Activated T-cell treated with anti-CD3 and anti-CD28 coated beads, Interleukin-2, amount 50 U/mL, for 72 hours (primary cell): Measurements from ENCODE around the gene YOD1. TPM values are rescaled to one million over a fixed set of nuclear protein-coding genes. Genes with fewer than 3 reads are reported as not detected.

Source experiments
- ATAC-seq, 2 donors: fragments of 150-1000 bp; cut with Tn5 transposase; replicated peaks in 1 of 2; 2 replicates each; pipeline ENCODE4 v1.10.0; 2021; ENCODE audit warnings: moderate library complexity in 2 of 2, mild to moderate bottlenecking in 1 of 2
- DNase-seq, 2 donors: peaks; one replicate each; pipeline ENCODE4 v3.0.0; 2021 to 2022; ENCODE audit warnings: mixed read lengths in 1 of 2
- H3K27ac Mint-ChIP-seq: one replicate; pipeline ENCODE4 v1.8.0; 2022; ENCODE audit warnings: mild to moderate bottlenecking, moderate library complexity, mixed read lengths
- H3K27me3 Mint-ChIP-seq: one replicate; pipeline ENCODE4 v1.8.0; 2022; ENCODE audit warnings: low read depth, mixed read lengths
- H3K36me3 Mint-ChIP-seq, 2 donors: one replicate each; pipeline ENCODE4 v1.8.0; 2022; ENCODE audit warnings: mixed read lengths in 2 of 2, mild to moderate bottlenecking in 1 of 2; ENCODE audit not compliant: insufficient read depth in 2 of 2
- H3K4me1 Mint-ChIP-seq: one replicate; pipeline ENCODE4 v1.8.0; 2022; ENCODE audit warnings: low read depth, mixed read lengths
- H3K4me3 Mint-ChIP-seq, 2 donors: one replicate each; pipeline ENCODE4 v1.8.0; 2022; ENCODE audit warnings: mild to moderate bottlenecking in 2 of 2, mixed read lengths in 2 of 2, moderate library complexity in 2 of 2
- H3K9me3 Mint-ChIP-seq, 2 donors: one replicate each; pipeline ENCODE4 v1.8.0; 2022; ENCODE audit warnings: mixed read lengths in 2 of 2
- total RNA-seq, 2 donors: library from RNA; stranded (reverse); gene quantifications; one replicate each; pipeline ENCODE4 v1.2.3, GENCODE V29; 2022

YOD1 gene
- total RNA-seq, 2 donors from 2014 or later, result 12.6 to 13.2 TPM

DNA sequence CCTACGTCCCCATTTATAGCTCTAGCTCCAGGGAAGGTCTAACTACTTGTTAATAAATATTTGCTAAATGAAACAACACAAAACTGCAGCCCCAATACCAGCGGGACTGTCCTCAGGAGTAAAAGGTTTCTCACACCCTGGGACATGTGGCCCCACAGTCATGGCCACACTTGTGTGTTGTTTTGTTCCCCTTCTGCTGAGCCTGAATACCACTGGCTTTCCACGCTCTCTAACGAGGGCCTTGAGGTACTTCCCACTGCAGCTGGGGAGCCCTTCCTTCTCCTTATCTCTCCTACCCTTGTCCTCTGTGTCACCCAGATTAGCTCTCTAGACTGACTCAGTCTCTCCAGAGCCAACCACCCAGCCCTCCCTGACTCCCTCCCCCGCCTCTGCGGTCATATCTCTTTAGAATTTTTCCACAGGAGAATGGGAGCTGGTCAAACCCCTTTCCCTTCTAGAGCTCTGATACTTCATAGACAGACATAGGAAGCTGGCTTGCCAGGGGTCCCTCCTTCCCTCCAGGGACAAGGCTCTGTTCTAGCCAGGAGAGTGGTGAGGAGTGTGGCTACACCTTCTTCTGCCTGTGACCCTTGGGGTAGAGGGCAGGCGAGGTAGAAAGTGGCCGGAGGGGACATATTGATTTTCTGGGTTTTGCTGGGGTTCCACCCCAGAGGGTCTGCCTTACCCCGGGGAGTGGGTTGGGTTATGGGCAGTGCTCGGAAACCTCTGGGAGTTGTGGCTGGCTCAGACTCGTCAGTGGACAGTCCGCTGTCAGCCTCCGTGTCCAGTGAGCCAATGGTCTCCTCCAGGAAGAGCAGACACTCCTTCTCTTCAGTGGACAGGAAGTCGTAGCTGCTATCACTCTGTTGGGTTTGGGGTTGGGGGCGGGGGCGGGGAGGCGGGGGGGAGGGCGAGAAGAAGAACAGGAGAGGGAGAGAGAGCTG is 26.5 kb downstream of the YOD1 start:
- DNase-seq, result no peak
- Mint-ChIP-seq H3K27me3 (peaks cover 13% of the 10 kb centered on the region), H3K36me3 (no peaks in the 10 kb centered on the region), H3K4me1 (peaks cover 16% of the 10 kb centered on the region), H3K4me3 (no peak overlapping the region), H3K27ac (no peak overlapping the region), H3K9me3 (no peaks in the 10 kb centered on the region)
- peak; percentile 43 to 49 for ATAC-seq

DNA sequence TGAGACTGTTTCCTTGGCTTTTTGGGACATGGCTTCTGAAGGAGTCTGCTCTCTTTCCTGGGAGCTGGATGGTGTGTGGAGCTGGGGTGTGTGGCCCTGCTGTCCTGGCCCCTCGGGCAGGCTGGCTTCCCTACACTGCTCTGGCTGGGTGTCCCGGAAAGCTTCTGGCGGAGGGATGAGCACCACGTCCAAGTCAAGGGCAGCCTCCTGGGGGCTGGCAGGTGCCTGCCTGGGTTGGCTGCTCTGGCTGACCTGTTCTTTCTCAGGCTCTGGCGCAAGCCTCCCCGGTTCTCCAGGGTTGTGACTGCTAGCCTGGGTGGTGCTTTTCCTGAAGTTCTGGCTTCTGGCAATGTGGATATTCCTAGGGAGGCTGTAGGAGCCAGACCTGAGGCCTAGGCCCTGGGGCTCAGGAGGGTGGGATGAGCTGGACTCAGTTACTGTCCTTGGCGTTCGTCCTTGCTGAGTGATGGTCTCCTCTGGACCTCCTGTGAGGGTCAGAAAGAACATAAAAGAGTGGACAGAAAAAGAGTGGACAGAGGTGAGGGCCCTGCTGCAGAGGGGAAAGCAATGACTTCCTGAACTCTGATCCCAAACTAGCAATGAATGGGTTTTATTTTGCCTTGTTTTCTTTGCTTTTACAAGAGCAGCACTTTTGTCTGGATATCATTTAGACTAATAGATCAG is 27.9 kb downstream of the YOD1 start:
- H3K27ac Mint-ChIP-seq, result no peak overlapping the region

DNA sequence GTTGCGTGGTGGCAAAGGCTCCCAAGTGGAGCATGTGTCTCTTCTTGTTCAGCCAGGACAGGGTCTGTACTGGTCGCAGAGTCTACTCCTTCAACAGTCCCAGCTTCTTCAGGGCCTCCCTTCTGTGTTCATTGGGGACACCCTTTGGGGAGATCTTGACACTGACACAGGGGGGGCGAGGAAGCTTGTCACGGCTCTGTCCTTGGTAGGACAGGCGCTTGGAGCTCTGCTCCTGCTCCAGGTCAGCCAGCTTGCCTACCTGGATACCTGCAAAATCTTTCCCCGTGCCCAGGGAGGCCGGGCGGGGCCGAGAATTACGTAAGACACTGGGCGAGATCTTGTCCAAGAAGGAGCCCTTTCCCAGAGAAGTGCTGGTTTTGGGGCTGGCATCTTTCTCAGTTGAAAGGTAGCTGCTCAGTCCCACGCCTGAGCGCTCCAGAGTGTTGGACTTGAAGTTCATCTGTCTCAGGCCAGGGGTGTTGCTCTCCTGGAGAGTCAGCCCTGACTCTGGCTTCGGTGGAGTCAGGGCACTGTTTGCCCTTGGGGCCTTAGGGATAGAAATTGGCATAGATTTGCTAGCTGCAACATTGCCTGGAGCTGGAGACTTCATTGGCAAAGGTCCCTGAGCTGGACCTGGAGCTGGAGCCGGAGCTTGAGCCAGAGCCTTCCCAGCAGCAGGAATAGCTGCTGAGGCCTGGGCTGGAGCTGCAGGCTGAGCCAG is 29.0 kb downstream of the YOD1 start:
- ATAC-seq (no peak), DNase-seq (no peak)
- Mint-ChIP-seq H3K27me3 (peaks cover 13% of the 10 kb centered on the region), H3K27ac (no peak overlapping the region), H3K4me1 (peaks cover 16% of the 10 kb centered on the region), H3K36me3 (no peaks in the 10 kb centered on the region), H3K4me3 (no peak overlapping the region), H3K9me3 (no peaks in the 10 kb centered on the region)

More for the DNA sequence above, 27.9 kb downstream of the YOD1 start:
- peaks cover 13% of the 10 kb centered on the region for H3K27me3 Mint-ChIP-seq
- ATAC-seq, result no peak
- H3K9me3 Mint-ChIP-seq, result no peaks in the 10 kb centered on the region
- no peak for DNase-seq
- no peak overlapping the region for H3K4me3 Mint-ChIP-seq
- H3K36me3 Mint-ChIP-seq, result no peaks in the 10 kb centered on the region
- H3K4me1 Mint-ChIP-seq, result peaks cover 16% of the 10 kb centered on the region

DNA sequence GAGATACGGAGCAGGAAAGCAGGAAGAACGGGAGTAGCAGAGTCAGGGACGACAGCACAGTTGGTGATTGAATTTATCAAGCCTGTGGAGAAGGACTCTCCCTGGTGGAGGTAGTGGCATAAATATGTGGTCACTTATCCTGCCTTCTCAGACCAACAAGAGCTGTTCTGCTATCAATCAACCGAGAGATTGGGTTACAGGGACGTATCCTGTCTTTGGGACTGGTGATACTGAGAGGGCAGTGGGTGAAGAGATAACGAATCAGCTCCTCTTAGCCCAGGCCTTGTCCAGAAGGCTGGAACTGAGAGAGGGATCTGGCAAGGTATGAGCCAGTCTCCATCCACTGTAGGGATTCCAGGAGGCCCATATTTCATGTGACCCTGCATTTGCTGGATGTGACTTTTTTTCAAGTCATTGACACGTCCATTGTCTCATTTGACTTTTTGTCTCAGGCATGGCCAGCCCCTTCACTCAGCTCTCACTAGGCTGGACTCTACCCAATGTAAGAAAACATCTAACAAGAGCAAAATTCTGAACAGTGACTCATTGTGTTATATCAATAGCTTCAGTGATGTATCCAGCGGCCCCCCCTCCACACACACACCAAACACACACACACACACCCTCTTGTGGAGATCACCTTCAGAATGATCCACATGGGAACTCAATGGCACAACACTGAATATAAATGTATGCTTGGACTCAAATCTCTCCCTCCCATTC is 29.7 kb downstream of the YOD1 start:
- peaks cover 16% of the 10 kb centered on the region for H3K4me1 Mint-ChIP-seq
- peak in 1 of 2 donors; percentile 9 for ATAC-seq
- no peaks in the 10 kb centered on the region for H3K9me3 Mint-ChIP-seq
- H3K27me3 Mint-ChIP-seq, result peaks cover 11% of the 10 kb centered on the region
- peak overlapping the region in 1 of 2 donors; percentile 14 for H3K4me3 Mint-ChIP-seq
- H3K27ac Mint-ChIP-seq, result no peak overlapping the region
- DNase-seq, result no peak
- no peaks in the 10 kb centered on the region for H3K36me3 Mint-ChIP-seq

DNA sequence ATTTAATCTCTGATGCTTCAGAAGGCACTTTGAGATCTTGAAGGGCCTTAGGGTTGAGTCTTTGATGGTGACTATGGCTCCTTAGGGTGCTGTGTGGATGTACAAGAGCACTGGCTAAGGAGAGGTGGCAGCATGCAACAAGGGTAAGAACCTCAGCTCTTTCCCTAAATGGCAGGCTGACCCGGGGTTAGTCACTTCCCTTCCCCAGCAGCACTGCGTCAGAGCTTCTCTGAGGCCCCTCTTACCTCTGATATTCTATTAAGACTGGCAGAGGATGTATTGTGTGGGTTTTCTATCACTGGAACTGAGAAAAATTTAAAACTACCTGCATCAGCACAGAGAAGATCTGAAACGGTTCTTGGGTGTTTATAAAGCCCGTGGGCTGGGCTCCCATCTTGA is 30.3 kb downstream of the YOD1 start:
- peak overlapping the region in 1 of 2 donors; percentile 14 for H3K4me3 Mint-ChIP-seq
- H3K9me3 Mint-ChIP-seq, result no peaks in the 10 kb centered on the region
- H3K27me3 Mint-ChIP-seq, result peaks cover 11% of the 10 kb centered on the region
- DNase-seq (no peak), ATAC-seq (peak; percentile 27 to 69)
- no peak overlapping the region for H3K27ac Mint-ChIP-seq
- no peaks in the 10 kb centered on the region for H3K36me3 Mint-ChIP-seq
- peaks cover 21% of the 10 kb centered on the region for H3K4me1 Mint-ChIP-seq

DNA sequence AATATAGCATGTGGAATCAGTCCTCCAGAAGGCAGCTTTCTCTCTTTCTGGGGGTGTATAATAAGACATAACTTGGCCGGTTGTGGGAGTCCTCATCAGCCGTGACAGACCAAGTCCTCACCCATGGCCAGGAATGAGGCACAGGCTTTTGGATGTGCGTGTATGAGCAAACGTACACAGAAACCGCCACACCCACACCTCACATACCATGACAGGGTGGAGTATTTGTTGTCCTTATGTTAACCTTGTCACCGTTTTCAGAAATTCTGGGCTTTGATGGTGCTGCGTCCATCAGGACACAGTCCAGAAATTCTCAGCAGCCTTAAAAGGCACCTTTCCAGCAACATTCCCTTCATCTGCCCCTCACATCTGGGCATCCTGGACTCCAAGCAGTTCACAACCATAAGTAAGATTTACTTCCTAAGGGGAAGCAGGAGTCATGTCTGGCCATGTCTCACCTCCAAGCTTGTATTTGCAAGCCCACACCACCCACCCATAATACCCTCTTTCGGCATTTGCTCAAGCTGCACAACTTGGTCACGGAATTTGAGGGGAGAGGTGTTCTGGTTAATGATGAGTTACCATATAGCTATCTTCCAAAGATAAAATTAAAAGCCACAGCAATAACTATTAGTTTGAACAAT is 30.8 kb downstream of the YOD1 start:
- no peak overlapping the region for H3K27ac Mint-ChIP-seq
- DNase-seq (no peak), ATAC-seq (no peak)
- H3K36me3 Mint-ChIP-seq, result no peaks in the 10 kb centered on the region
- no peaks in the 10 kb centered on the region for H3K9me3 Mint-ChIP-seq
- peaks cover 6% of the 10 kb centered on the region for H3K27me3 Mint-ChIP-seq
- H3K4me1 Mint-ChIP-seq, result peaks cover 21% of the 10 kb centered on the region
- no peak overlapping the region for H3K4me3 Mint-ChIP-seq

DNA sequence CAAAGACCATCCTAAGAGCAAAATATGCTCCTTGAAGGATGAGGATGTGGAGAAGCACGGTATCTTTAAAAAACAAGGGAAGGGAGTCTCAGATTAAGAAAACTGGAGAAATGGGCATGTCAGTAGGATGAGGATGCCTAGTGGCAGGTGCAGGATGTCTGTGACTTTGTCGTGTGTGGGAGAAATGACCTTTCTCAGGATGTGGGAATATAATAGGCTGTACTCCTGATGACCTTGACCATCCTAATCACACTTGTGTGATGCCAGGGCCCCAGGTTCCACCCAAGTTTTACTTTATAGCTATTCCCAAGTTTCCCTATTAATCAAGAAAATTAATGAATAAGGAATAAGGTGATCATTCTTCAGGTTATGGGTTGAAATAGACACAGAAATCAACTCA is 31.3 kb downstream of the YOD1 start:
- H3K27me3 Mint-ChIP-seq, result peaks cover 11% of the 10 kb centered on the region
- ATAC-seq (no peak), DNase-seq (no peak)
- H3K27ac Mint-ChIP-seq, result no peak overlapping the region
- peaks cover 18% of the 10 kb centered on the region for H3K4me1 Mint-ChIP-seq
- H3K4me3 Mint-ChIP-seq, result no peak overlapping the region
- no peaks in the 10 kb centered on the region for H3K36me3 Mint-ChIP-seq
- H3K9me3 Mint-ChIP-seq, result no peaks in the 10 kb centered on the region

DNA sequence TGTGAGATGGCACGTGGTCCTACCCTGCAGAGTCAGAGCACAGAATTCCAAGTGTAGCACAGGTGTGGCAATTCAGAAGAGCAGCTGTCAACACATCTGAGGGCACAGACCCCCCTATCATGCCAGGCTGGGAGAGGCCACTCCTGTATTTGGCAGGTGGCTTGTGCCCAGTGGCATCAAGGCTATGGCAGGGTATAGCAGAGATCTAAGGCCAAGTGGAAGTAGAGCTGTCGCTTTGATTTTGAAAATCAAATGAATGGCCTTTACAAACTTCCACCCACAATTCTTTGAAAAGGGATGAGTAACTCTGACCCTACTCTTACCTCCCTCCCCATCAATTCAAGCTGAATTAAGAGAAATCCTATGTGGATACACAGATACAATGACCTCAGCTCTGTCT is 31.8 kb downstream of the YOD1 start:
- no peaks in the 10 kb centered on the region for H3K36me3 Mint-ChIP-seq
- H3K9me3 Mint-ChIP-seq, result no peaks in the 10 kb centered on the region
- no peak overlapping the region for H3K4me3 Mint-ChIP-seq
- H3K27me3 Mint-ChIP-seq, result peaks cover 16% of the 10 kb centered on the region
- H3K4me1 Mint-ChIP-seq, result peaks cover 13% of the 10 kb centered on the region
- H3K27ac Mint-ChIP-seq, result no peak overlapping the region
- no peak for ATAC-seq
- no peak for DNase-seq

DNA sequence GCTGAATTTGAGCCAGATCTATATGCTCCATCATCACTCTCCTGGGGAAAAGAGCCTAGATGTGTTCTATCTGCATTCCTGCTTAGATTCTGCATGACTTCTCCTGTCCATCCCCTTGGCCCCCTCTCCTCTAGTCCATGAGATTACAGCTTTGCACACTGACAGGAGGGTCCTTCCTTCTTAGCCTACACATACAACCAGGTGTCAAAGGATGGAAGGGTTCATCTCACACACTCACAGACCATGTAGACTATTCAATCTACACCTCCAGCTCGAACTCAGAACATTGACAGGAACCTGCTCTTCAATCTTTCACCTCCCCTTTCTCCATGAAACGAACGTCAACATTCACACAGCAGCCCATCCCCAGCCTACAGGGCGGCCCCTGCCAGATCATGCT is 32.3 kb downstream of the YOD1 start:
- ATAC-seq (no peak), DNase-seq (no peak)
- H3K27me3 Mint-ChIP-seq, result peaks cover 21% of the 10 kb centered on the region
- no peaks in the 10 kb centered on the region for H3K9me3 Mint-ChIP-seq
- no peak overlapping the region for H3K4me3 Mint-ChIP-seq
- no peak overlapping the region for H3K27ac Mint-ChIP-seq
- H3K4me1 Mint-ChIP-seq, result peaks cover 9% of the 10 kb centered on the region
- no peaks in the 10 kb centered on the region for H3K36me3 Mint-ChIP-seq

DNA sequence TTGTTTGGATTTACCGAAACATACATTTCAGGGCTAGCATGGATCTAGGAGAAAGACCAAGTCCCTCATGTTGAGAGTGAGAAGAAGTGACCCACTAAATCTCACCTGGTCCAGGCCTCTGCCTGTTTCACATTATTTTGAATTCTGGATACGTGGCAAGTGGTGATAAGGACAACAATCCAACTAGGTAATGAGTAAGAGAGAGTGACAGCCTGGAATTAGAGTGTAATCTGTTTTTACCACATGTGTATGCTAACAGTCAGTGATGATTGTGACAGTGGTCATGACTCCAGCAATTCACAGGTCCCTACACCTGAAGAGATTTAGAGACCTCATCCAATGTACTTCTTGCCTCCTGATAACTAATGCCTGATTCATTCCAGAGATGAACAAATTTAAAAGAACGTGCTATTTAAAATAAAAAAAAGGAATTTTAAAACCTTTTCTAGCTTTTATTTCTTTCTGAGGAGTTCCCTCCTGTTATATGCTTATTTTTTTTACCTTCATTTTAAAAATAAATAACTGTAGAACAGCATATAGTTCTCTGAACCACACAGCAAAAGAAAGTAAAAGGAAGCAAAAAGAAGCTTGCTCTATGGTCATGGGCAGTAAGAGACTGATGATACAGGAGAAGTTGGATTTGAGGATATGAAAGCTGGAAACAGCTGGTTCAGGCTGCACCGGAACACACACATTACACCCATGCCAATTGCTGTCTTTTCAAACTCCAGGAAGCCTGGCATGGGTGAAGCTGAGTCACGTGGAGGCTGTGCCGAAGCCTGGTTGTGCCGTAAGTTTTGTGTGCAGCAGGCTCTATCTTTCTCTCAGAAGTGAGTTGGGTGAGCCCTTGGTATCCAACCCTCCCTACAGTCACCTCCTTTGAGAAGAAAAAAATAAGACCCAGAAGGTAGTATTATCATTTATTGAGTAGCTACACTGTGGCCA is 33.1 kb downstream of the YOD1 start:
- DNase-seq (no peak), ATAC-seq (no peak)
- Mint-ChIP-seq H3K9me3 (no peaks in the 10 kb centered on the region), H3K27me3 (peaks cover 29% of the 10 kb centered on the region), H3K27ac (no peak overlapping the region), H3K36me3 (no peaks in the 10 kb centered on the region), H3K4me1 (peaks cover 9% of the 10 kb centered on the region), H3K4me3 (no peak overlapping the region)

DNA sequence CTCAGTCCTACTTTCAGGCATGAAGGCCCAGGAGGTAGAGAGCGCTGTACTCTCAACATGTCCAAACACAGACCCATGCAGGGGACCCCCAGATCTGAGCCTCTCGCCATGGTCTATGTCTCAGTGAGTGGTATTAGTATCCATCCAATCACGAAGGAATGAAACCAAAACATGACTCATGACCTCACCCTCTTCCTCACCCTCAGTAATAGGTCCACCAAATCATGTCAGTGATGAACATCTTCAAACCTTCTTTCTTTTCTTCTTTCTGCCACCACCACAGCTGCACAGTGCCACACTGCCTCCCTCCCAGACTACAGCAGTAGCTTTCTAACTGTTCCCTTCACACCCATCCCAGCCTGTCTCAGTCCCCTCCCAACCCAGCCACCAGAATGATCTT is 35.2 kb downstream of the YOD1 start:
- Mint-ChIP-seq H3K4me3 (no peak overlapping the region), H3K4me1 (peaks cover 5% of the 10 kb centered on the region), H3K36me3 (no peaks in the 10 kb centered on the region), H3K27ac (no peak overlapping the region), H3K27me3 (peaks cover 49% of the 10 kb centered on the region), H3K9me3 (no peaks in the 10 kb centered on the region)
- DNase-seq (no peak), ATAC-seq (peak; percentile 38 to 62)
